Kidney (tissue), 14 donors: Measurements from ENCODE around the gene DBN1. TPM values are rescaled to one million over a fixed set of nuclear protein-coding genes. Genes with fewer than 3 reads are reported as not detected.

Experiments used
- DNase-seq, 5 donors: peaks; one replicate each; pipeline ENCODE4 v3.0.0-alpha.2; 2013 to 2020
- FAIRE-seq: peaks from 2 replicates; lab custom pipeline; 2012; peaks lifted over from hg19 to GRCh38; lab: Jason Lieb, UNC
- H3K27ac ChIP-seq, 2 donors: one replicate each; pipeline ENCODE4 v1.7.0; 2013; ENCODE audit warnings: low read depth in 2 of 2, low read length in 2 of 2, inconsistent platforms in 1 of 2
- H3K27me3 ChIP-seq: one replicate; pipeline ENCODE4 v1.7.1; 2013; ENCODE audit warnings: low read length, inconsistent platforms; ENCODE audit not compliant: control insufficient read depth, insufficient read depth
- H3K36me3 ChIP-seq, 3 donors: one replicate each; pipeline versions ENCODE4 v1.7.0 to v1.7.1; 2013; ENCODE audit warnings: low read length in 3 of 3, control low read depth in 1 of 3, inconsistent platforms in 1 of 3; ENCODE audit not compliant: insufficient read depth in 3 of 3, control insufficient read depth in 2 of 3
- H3K4me1 ChIP-seq, 3 donors: one replicate each; pipeline versions ENCODE4 v1.7.0 to v1.7.1; 2013; ENCODE audit warnings: low read length in 3 of 3, inconsistent platforms in 1 of 3, low read depth in 1 of 3; ENCODE audit not compliant: control insufficient read depth in 2 of 3, insufficient read depth in 2 of 3
- H3K4me3 ChIP-seq, 3 donors: one replicate each; pipeline versions ENCODE4 v1.7.0 to v1.8.1; 2013; ENCODE audit warnings: low read length in 3 of 3, control low read depth in 1 of 3, inconsistent platforms in 1 of 3
- H3K9ac ChIP-seq, 3 donors: one replicate each; pipeline versions ENCODE4 v1.7.0 to v1.7.1; 2013; ENCODE audit warnings: low read length in 3 of 3, control low read depth in 1 of 3, inconsistent platforms in 1 of 3
- H3K9me3 ChIP-seq, 3 donors: one replicate each; pipeline versions ENCODE4 v1.7.0 to v1.7.1; 2013; ENCODE audit warnings: low read length in 3 of 3, control low read depth in 1 of 3, inconsistent platforms in 1 of 3; ENCODE audit not compliant: control insufficient read depth in 2 of 3, insufficient read depth in 1 of 3
- CTCF ChIP-seq: IDR thresholded peaks from 3 replicates; pipeline ENCODE4 v1.5.1; 2012; ENCODE audit warnings: mild to moderate bottlenecking, moderate library complexity, borderline replicate concordance; ENCODE audit not compliant: insufficient read depth; ENCODE audit errors: extremely low read depth
- intact Hi-C: fragments of 100-400 bp; cut with DNase I; formaldehyde crosslinking; loops from one replicate; pipeline ENCODE4 v1.11.1; 2022
- polyA plus RNA-seq: library from polyadenylated mRNA; stranded (reverse); fragments of 350-450 nt; fragmentation: Illumina TruSeq; extraction: RNeasy Lipid Tissue Mini Kit (QIAGEN cat#74804); gene quantifications from one replicate; pipeline ENCODE4 v1.2.3, GENCODE V29; 2014; ENCODE audit warnings: low read depth, low replicate concordance; ENCODE audit not compliant: insufficient read depth
- total RNA-seq: library from RNA; stranded (reverse); fragmentation: NEBNext Ultra II Directional; extraction: Animal tissue kit (Norgen Biotek cat#: 25700); gene quantifications from one replicate; pipeline ENCODE4 v1.2.1, GENCODE V29; 2021
- donor health status: control.
- donor health status: control.
- donor health status: control.
- donor health status: control.
- donor health status: control.
- donor health status: DM: yes; HTN: yes; CAD: no.
- donor health status: Normal renal cell carcinoma (clear cell type).

DBN1 gene
- total and polyA plus RNA-seq, 2 donors from 2014 or later, result 56.5 to 64.2 TPM

GRCh38 chr5:177431317-177432142 lies 41.9 kb downstream of the DBN1 start:
- intact Hi-C loops, result no loop called here
- Histone ChIP-seq H3K36me3 (peaks cover 0 to 11% (median 10%) of the 10 kb centered on the region in 3 donors), H3K4me1 (peaks cover 3 to 11% (median 10%) of the 10 kb centered on the region in 3 donors), H3K4me3 (no peak overlapping the region), H3K27me3 (no peaks in the 10 kb centered on the region), H3K9me3 (no peaks in the 10 kb centered on the region), H3K9ac (no peak overlapping the region), H3K27ac (no peak overlapping the region)
- peak in 1 of 5 donors; percentile 86 for DNase-seq
- FAIRE-seq, result no peak
- TF ChIP-seq CTCF, result no peak

- Histone ChIP-seq H3K4me1 (peaks cover 3 to 11% (median 10%) of the 10 kb centered on the region in 3 donors), H3K36me3 (peaks cover 0 to 11% (median 10%) of the 10 kb centered on the region in 3 donors), H3K9ac (no peak overlapping the region), H3K4me3 (no peak overlapping the region), H3K9me3 (no peaks in the 10 kb centered on the region), H3K27ac (no peak overlapping the region), H3K27me3 (no peaks in the 10 kb centered on the region)
- FAIRE-seq, result no peak
- intact Hi-C loops, result no loop called here
- no peak for DNase-seq
- no peak for TF ChIP-seq CTCF
Measured at GRCh38 chr5:177430972-177431316, 42.5 kb downstream of the DBN1 start.

- H3K4me1 ChIP-seq, result peaks cover 3 to 15% (median 15%) of the 10 kb centered on the region in 3 donors
- DNase-seq (no peak), FAIRE-seq (no peak)
- H3K27me3 ChIP-seq, result no peaks in the 10 kb centered on the region
- H3K36me3 ChIP-seq, result peaks cover 0 to 10% (median 8%) of the 10 kb centered on the region in 3 donors
- H3K27ac ChIP-seq, result no peak overlapping the region
- no peak overlapping the region for H3K4me3 ChIP-seq
- H3K9ac ChIP-seq, result no peak overlapping the region
- no peak for TF ChIP-seq CTCF
- no peaks in the 10 kb centered on the region for H3K9me3 ChIP-seq
- intact Hi-C loops, result no loop called here
Measured at GRCh38 chr5:177430140-177430951, 43.1 kb downstream of the DBN1 start.
